HG02943 (cell line): ENCODE measurements around the gene SOX13.
"Not testable (repeated sequence)": the region's sequence is repeated elsewhere in the genome, so short reads cannot be mapped to it uniquely, and the experiment has no call there.

Source experiments
- ATAC-seq: cut with Tn5 transposase; IDR thresholded peaks from one replicate; pipeline ENCODE4 v1.9.1; 2021; ENCODE audit warnings: mild to moderate bottlenecking, low read depth, moderate library complexity; ENCODE audit not compliant: unreplicated experiment

Gene SOX13

GRCh38 chr1:204084247-204084772, 11.4 kb downstream of the SOX13 start:
- ATAC-seq = no peak

DNA sequence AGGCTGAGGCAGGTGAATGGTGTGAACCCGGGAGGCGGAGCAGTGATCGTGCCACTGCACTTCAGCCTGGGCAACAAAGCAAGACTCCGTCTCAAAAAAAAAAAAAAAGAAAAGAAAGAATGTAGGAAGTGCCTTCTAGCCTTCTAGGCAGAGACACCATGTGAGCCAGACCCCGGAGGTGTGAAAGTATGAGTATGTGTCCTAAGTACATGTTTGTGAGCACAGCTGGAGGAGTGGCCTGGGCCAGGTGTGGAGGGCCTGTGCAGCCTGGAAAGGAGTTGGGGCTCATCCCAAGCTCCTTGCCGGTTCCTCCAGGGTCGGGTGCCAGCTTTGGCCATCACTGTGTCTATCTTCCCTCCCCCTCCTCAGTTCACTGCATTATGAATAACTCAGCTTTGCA, 13.0 kb downstream of the SOX13 start:
- no peak for ATAC-seq

DNA sequence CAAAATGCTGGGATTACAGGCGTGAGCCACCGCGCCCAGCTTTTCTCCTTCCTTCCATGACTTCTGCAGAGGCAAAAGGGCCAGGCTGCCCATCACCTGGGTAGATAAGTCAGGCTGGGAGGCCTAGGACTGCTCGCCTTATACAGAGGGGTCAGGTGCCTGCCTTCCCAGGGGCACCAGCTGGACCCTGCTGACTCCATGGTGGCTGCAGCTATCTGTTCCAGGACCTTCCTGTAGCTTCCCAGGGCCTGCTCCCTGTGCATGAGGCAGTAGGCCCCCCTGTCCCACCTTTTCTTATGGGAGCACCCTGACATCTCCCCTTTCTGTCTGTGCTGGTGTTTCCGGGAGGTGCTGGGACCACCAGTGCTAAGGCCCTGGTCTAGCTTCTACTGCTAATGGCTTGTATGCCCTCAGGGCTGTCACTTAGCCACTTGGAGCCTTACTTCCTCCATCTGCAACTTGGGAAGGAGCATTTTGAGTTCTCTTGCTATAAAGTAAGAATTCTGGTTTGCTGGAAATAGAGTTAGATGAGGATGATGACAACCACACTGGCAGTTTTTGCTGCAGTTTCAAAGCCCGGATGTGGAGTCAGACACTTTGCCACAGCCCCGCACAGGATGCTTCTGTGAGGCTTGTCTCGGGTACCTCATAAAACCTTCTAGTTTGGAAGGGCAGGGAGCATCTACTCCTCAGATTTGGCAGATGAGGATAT, 14.4 kb downstream of the SOX13 start:
- no peak for ATAC-seq

DNA sequence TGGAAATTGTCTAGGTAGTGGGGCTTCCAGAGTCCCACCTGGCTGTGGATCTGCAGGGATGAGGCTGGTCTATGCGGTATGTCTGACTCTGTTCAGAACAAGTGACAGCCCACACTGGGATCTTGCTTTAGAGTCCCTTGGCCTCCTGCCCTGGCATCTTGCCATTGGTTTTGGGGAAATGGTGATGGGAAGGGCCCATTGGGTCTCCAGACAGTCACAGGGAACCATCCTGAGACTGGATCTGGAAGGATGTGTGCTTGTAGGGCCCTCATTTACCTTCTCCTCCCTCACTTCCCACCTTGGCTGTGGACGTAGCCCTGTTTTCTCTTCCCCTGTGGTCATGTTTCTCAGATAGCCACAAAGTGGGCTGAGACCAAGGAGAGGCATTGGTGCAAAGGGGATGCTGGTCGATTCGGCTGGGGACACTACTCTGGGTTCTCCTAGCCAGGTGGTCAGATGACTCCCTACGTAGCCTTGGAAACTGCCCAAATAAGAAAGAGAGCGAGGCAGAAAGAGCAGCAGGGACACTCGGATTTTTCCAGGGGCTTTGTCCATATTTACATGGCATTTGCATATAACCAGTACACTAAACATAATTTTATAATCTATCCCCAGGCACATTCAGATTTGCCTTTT, 15.1 kb downstream of the SOX13 start:
- no peak for ATAC-seq

GRCh38 chr1:204088596-204088995, 15.7 kb downstream of the SOX13 start:
- no peak for ATAC-seq

DNA sequence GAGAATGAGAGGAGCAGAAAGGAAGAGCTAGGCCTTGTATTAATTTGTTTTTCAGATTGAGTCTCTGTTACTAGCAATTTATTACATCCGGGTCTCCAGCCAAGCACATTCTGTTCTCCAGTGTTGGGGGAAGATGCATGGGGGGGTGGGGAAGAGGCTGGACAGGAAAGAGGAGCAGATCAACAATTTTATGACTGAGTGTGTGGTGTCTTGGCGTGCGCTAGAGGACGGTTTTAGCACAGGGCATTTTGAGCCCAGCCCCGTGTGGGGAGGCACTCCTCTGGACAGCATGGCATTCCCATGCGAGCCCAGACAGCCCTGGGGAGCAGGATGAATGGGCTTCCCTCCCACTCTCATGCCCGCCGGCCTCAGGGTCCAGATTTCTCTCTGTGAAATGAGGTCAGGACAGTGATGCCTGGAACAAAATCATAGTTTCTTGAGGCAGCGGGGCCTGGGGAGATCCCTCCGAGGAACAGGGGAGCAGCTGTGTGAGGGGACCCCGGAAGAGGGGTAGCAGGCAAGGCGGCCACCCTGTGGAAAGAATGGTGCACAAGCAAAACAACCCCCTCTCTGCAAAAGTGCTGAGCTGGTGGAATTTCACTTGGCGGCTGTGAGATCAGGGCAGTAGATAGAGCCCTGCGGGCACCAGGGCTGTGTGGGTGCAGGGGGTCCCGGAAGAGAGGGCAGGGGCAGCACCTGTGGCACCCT, 16.3 kb downstream of the SOX13 start:
- ATAC-seq = no peak

- not testable (repeated sequence) for ATAC-seq
These were observed 17.2 kb downstream of the SOX13 start for GRCh38 chr1:204090132-204090531.

DNA sequence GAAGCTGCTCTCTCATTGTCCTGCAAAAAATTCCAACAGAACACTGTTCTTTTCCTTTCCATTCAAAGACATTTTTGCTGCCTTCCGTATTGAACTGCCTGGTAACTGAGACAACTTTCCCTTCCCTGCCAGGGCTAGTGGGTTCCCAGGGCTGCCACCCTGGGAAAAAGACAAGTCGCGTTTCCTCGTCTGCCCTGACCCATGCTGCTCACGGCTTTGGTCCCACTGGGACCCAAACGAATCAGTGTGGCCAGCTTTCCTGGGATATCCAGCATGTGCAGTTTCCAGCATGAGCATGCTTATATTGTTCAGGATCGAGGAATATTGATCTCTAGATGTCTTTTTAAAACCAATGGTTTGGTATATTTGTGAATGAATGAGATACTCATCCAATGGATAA, 18.2 kb downstream of the SOX13 start:
- ATAC-seq = no peak

DNA sequence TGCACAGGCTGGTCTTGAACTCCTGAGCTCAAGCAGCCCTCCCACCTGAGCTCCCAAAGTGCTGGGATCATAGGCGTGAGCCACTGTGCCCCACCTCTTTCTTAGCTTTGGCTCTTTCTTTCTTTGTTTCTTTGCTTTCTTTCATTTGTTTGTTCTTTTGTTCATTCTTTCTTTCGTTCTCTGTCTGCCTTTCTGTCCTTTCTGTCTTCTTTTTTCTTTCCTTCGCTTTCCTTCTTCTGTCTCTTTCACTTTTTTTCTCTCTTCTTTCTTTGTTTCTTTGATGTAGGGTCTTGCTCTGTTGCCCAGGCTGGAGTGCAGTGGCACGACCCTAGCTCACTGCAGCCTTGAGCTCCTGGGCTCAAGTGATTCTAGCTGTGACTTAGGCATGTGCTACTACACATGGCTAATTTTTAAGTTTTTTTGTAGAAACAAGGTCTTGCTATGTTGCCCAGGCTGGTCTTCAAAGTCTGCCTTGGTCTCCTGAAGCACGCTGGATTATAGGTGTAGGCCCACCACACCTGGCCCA, 18.9 kb downstream of the SOX13 start:
- ATAC-seq = no peak

DNA sequence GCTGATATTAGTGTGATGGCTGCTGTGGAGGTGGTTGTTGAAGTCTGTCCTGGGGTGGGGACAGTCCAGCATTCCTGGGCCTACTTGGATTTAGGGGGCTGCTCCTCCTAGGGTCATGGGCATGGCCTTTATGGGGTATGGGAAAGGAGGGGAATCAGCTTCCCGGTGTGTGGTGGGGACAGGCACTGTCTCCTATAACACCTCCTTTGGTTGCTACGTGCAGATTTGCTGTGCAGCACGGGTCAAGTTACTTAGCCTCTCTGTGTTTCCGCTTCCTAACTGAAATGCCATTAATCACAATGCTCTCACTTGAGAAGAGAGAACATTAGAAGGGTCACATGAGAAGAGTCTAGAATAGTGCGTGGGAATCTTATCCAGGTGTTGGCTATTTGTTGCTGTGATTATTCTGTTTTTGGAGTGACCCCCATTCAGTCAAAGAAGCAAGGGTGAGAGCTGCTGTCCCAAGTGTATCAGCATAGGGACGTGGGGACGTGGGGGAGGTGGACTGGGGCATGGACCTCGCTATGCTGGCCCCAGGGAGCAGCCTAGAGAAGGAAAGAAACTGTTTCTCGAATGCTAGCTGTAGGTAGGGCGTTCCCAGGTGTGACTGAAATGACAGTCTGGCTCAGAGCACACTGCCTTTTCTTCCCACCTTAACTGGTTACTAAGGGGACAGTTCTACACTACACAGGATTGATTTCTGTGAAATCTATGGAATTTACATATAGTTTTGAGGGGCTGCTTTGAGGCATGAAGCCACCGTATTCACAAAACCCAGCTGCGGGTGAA, 19.9 kb downstream of the SOX13 start:
- ATAC-seq = no peak

- no peak for ATAC-seq
These were observed 20.5 kb downstream of the SOX13 start for GRCh38 chr1:204093421-204093717.

DNA sequence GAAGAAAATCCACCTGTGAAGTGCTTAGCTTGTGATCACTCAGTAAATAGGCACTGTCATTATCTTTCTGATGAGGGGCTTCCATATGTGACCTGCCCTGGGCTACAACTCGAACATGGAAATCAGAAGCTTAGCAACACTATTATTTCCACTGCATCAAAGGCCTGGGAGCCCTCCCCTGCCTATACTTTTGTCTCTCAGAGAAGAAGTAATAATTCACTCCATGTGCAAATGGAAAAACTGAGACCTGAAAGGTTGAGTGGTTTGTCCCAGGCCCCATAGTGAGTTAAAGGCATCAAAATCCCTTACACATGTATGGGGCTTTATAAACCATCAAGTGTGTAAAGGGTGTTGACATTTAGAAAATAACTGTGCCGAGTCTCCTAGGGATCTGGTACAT, 20.9 kb downstream of the SOX13 start:
- no peak for ATAC-seq

DNA sequence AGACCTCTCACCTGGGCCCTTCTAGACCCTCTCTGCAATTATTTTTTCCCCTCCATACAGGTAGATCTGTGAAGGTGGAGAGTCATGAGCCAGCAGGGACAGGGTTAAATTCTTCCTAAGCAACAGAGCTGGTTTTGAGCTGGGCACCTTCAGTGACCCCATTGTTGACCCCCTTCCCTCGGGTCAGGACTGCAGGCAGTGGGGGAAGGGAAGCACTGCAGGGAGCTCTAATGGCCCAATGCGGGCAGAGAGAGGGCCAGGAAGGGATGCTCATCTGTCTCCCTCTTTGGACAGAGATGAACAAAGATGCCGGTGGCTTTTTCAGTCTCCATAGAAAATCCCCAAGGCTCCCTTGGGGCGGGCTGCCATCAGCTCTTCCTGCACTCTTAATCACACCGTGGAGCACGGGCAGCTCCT, 21.4 kb downstream of the SOX13 start:
- ATAC-seq = no peak

DNA sequence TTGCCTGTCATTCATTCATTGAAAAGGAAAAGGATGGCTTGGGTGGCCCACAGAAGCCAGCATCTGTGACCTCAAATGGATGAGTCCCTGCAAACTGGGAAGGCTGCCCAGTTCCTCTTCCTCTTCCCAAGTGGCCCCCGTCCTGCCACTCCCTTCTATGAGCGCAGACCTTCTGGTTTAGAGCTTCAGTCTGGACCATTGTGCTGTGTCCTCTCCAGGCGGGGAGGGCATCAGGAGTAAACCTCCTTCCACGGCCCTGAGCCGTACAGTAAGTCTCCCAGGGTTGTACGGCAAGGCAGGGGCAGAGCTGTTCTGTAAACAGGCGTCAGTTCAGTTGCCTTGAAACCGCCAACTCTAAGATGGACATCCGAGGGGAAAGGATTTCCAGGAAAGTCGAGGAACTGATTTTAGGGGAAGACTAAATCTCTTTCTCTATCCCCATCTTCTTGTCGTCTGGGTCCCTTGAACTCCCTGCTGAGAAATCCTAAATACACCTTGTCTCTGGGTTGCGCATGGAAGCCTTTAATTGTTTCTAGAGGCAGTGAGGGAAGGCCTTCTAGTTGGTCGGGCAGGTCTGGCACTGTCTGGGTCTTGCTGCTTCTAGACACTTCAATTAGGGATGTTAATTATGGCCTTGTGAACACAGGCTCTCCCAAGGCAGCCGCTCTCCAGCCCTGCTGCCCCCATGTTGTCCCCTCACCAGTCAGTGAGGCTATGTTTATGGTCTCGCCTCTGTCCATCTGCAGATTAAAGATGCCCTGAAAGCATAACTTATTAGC, 22.1 kb downstream of the SOX13 start:
- ATAC-seq = no peak

DNA sequence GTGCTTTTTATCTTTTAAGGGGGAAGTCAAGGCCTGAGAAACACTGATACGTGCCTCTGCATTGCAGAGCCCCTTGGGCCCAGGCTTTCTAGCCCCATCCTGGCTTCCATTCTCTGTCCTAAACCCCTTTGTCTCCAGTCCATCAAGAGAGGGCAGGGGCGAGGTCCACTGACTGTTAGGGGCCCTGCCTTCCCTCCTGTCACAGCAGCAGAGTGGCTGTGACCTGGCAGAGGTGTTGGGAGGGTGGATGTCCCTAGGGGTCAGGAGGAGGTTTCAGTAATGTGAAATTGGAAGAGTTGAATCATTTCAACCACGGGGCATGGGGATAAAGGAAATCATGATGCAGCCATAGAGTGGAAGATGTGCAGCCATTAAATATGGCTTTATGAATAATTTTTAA, 24.0 kb downstream of the SOX13 start:
- ATAC-seq = no peak

DNA sequence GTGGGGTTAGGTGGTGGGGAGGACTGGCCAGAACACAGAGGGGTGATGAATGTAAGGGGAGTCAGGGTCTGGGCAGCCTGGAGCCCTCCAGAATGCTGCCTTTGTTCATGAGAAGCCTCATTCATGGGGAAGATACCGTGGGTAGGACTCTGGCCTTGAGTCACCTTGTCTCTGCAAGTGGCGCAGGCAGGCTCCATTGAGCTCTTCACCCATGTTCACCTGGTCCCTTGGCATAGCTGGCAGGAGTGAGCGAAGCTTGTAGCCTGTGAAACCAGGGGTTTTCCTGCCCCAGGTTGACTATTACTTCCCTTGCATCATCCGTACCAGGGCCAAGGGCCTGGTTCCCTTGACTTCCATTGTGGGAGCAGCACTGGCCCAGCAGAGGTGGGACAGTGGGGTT, 25.8 kb downstream of the SOX13 start:
- ATAC-seq = no peak

GRCh38 chr1:204099754-204100153, 26.8 kb downstream of the SOX13 start:
- not testable (repeated sequence) for ATAC-seq

DNA sequence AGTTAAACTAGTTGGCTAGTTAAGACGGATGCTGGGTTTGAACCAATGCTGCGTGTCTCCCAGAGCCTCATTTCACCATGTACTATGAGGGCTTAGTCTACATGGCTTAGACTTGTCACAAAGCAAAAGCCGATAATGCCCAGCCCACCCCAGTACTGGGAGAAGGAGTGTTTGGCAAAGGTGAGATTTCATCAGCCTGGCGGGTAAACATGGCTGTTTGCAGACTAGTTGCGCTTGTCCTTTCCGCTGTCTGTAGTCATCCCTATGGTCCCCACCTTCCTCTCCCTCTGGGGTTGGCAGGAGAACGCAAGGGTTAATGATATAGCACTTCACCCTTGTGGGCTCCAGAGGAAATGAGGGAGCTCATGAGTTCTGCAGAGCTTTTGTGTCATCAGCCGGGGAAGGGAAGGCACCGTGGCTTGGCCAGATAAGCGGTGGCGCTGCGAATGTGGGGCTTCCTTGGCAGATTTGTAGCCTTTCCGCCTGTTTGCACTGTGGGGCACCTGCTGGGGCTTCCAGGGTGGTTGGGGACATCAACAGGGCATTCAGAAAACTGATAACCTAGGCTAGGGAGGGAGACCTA, 29.2 kb downstream of the SOX13 start:
- no peak for ATAC-seq

DNA sequence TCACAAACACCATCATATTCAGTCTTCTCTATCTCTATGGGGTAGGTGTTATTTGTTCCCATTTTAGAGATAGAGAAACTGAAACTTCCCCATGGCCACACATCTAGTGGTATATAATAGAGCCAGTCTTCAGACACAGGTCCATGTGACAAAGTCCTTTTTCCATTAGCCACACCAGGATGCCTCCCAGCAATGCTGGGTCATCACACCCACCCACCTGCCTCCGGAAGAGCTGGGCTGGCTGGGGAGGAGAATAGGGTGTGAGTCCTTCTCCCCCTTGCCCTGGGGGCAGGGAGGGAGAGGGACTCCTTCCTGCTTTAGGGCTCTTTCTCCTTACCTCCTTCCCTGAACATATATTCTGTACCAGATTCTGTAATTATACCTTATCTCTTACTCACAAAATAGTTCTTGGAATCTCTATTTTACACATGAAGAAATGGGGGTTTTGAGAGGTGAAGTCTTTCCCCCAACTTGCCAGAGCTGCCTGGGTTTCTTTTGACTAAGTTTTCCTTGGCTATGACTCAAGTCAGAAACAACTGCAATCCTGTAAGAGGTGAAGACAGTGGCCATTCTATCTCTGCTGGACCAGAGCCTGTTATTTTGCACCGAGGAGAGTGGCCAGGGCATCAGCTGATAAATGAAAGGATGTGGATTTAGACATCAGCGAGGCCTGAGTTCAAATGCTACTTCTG, 30.0 kb downstream of the SOX13 start:
- no peak for ATAC-seq
